HCT116 (cell line): ENCODE results near the gene KCNB1.

Experiments used
- POLR2A ChIP-seq: IDR thresholded peaks from 2 replicates; pipeline ENCODE4 v1.7.0; 2011; ENCODE audit warnings: borderline replicate concordance; ENCODE audit not compliant: insufficient read depth, insufficient read length; ENCODE audit errors: extremely low read depth
- TF ChIP-seq, protein P1 (sequence below), 3 experiments: fragments of 200-600 bp in 1 of 3; sonication (generic) in 1 of 3; IDR thresholded peaks in 2 of 3; conservative IDR thresholded peaks in 1 of 3; 2 replicates each; pipeline ENCODE4 v1.5.1; 2012 to 2017; ENCODE audit warnings: low read depth in 2 of 3, low read length in 2 of 3, antibody characterized with exemption in 1 of 3, borderline replicate concordance in 1 of 3, control low read depth in 1 of 3, mild to moderate bottlenecking in 1 of 3, mixed read lengths in 1 of 3, mixed run types in 1 of 3, moderate library complexity in 1 of 3; ENCODE audit not compliant: insufficient read depth in 1 of 3

DNA sequence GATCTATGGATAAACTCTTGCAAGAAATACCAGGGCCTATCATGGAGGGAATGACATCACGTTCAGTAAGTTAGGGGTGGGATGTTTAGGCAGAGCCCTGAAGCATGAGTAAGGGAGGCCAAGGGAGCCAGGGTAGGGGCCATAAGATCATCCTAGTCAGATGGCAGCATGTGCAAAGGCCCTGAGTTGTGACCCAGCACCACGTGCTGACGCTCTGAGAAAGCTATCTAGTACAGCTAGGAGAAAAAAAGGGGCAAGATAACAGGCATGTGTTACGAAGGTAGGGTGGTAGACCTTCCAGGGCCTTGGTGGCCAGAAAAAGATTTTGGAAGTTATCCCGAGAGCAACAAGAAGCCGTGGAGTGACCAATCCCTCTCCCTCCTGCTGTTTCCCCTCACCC is 22.3 kb downstream of the KCNB1 start:
- TF ChIP-seq POLR2A = no peak
- TF ChIP-seq, protein P1, sequence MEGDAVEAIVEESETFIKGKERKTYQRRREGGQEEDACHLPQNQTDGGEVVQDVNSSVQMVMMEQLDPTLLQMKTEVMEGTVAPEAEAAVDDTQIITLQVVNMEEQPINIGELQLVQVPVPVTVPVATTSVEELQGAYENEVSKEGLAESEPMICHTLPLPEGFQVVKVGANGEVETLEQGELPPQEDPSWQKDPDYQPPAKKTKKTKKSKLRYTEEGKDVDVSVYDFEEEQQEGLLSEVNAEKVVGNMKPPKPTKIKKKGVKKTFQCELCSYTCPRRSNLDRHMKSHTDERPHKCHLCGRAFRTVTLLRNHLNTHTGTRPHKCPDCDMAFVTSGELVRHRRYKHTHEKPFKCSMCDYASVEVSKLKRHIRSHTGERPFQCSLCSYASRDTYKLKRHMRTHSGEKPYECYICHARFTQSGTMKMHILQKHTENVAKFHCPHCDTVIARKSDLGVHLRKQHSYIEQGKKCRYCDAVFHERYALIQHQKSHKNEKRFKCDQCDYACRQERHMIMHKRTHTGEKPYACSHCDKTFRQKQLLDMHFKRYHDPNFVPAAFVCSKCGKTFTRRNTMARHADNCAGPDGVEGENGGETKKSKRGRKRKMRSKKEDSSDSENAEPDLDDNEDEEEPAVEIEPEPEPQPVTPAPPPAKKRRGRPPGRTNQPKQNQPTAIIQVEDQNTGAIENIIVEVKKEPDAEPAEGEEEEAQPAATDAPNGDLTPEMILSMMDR (IDR thresholded peaks at IDR 0.05 in 2 of 3, conservative IDR thresholded peaks at IDR 0.05 in 1 of 3; ENCODE audit: borderline replicate concordance in 1 of 3, insufficient read depth in 1 of 3, low read depth in 2 of 3, low read length in 2 of 3) = no peak
